HepG2 (cell line): ENCODE data around the gene CXCL3. TPM values are rescaled to one million over a fixed set of nuclear protein-coding genes. Genes with fewer than 3 reads are reported as not detected.

Source experiments
- ATAC-seq: fragments of 200-7000 bp; cut with Tn5 transposase; 3 replicates; pipeline ENCODE4 v1.9.1; 2020; ENCODE audit warnings: mild to moderate bottlenecking, moderate library complexity
- BruUV-seq: library from RNA; stranded (reverse); fragments of 400-500 nt; replicated peaks from 2 replicates; lab custom pipeline; 2021; lab: Mats Ljungman, UMichigan
- CTCF ChIA-PET: fragments of 300-600 bp; formaldehyde crosslinking; extraction: SDS; loops from one replicate; lab custom pipeline; 2021; ENCODE audit warnings: low total read pairs, inconsistent platforms, low intra/inter-chr PET ratio; lab: Yijun Ruan, JAX
- POLR2A ChIA-PET: fragments of 350-600 bp; sonication (Branson Sonifier 250); formaldehyde crosslinking; loops from one replicate; lab custom pipeline; 2020; ENCODE audit warnings: antibody characterized with exemption, inconsistent platforms; lab: Yijun Ruan, JAX
- DNase-seq: peaks from one replicate; pipeline ENCODE4 v3.0.0-alpha.2; 2015; ENCODE audit warnings: low spot score
- FAIRE-seq: peaks from 3 replicates; lab custom pipeline; 2011; peaks lifted over from hg19 to GRCh38; lab: Jason Lieb, UNC
- H2AFZ ChIP-seq: one replicate; pipeline ENCODE4 v1.6.1; 2011; ENCODE audit warnings: low read length, inconsistent platforms
- H3K27ac ChIP-seq: fragments of 300-600 bp; 3 replicates; pipeline ENCODE4 v1.8.0; 2011; ENCODE audit warnings: mixed run types, mild to moderate bottlenecking, mixed read lengths, low read length, inconsistent platforms; ENCODE audit not compliant: insufficient read depth; ENCODE audit errors: extremely low read length
- H3K27me3 ChIP-seq, 2 experiments: fragments of 200-600 bp in 1 of 2; 2 replicates in 1 of 2; 3 replicates in 1 of 2; pipeline versions ENCODE4 v1.6.0 to v1.8.0; 2011; ENCODE audit warnings: low read length in 2 of 2, mild to moderate bottlenecking in 2 of 2, moderate library complexity in 2 of 2, inconsistent platforms in 1 of 2; ENCODE audit not compliant: insufficient read depth in 2 of 2, control insufficient read depth in 1 of 2
- H3K36me3 ChIP-seq, 2 experiments: fragments of 200-600 bp in 1 of 2; replicated peaks in 1 of 2; 2 replicates in 1 of 2; 3 replicates in 1 of 2; pipeline versions ENCODE4 v1.5.1 to v1.8.0; 2011; ENCODE audit warnings: low read length in 2 of 2, inconsistent platforms in 1 of 2; ENCODE audit not compliant: insufficient read depth in 2 of 2, control insufficient read depth in 1 of 2
- H3K4me1 ChIP-seq: 2 replicates; pipeline ENCODE4 v1.5.1; 2012; ENCODE audit warnings: low read length, inconsistent platforms; ENCODE audit not compliant: insufficient read depth
- H3K4me2 ChIP-seq: 2 replicates; pipeline ENCODE4 v1.6.0; 2011; ENCODE audit warnings: low read depth, low read length, inconsistent platforms
- H3K4me3 ChIP-seq, 3 experiments: fragments of 200-600 bp in 1 of 3; sonication (generic), shearing (Covaris generic) in 1 of 3; replicated peaks in 1 of 3; 2 replicates each; pipeline ENCODE4 v1.5.1; 2011 to 2016; ENCODE audit warnings: low read length in 3 of 3, inconsistent platforms in 2 of 3, low read depth in 2 of 3, mild to moderate bottlenecking in 2 of 3, control low read depth in 1 of 3, mixed read lengths in 1 of 3; ENCODE audit not compliant: insufficient read depth in 1 of 3
- H3K79me2 ChIP-seq: one replicate; pipeline ENCODE4 v1.6.1; 2011; ENCODE audit warnings: low read length, inconsistent platforms; ENCODE audit not compliant: insufficient read depth
- H3K9ac ChIP-seq: 2 replicates; pipeline ENCODE4 v1.6.0; 2011; ENCODE audit warnings: mild to moderate bottlenecking, low read depth, low read length, inconsistent platforms; ENCODE audit not compliant: insufficient read depth
- H3K9me3 ChIP-seq: 2 replicates; pipeline ENCODE4 v1.5.1; 2012; ENCODE audit warnings: mild to moderate bottlenecking, low read length
- H4K20me1 ChIP-seq: 2 replicates; pipeline ENCODE4 v1.6.0; 2011; ENCODE audit warnings: inconsistent platforms, mild to moderate bottlenecking, low read length, moderate library complexity; ENCODE audit not compliant: insufficient read depth
- ATRX ChIP-seq: sonication (generic); formaldehyde crosslinking; IDR thresholded peaks from 2 replicates; pipeline ENCODE4 v1.4.0; 2020; ENCODE audit warnings: missing genetic modification reagents, borderline replicate concordance
- ELF4 ChIP-seq: sonication (generic); formaldehyde crosslinking; IDR thresholded peaks from 2 replicates; pipeline ENCODE4 v1.5.0; 2020; ENCODE audit warnings: missing genetic modification reagents, mild to moderate bottlenecking, moderate library complexity, borderline replicate concordance
- FOXJ3 ChIP-seq: sonication (generic); formaldehyde crosslinking; IDR thresholded peaks from 2 replicates; pipeline ENCODE4 v1.4.0; 2020; ENCODE audit warnings: missing genetic modification reagents, mild to moderate bottlenecking, borderline replicate concordance
- GABPA ChIP-seq, 2 experiments: IDR thresholded peaks; 2 replicates each; pipeline ENCODE4 v1.6.1; 2011 to 2016; ENCODE audit warnings: low read depth in 2 of 2, low read length in 1 of 2, missing biosample characterization in 1 of 2, missing genetic modification characterization in 1 of 2
- RELA ChIP-seq: sonication (generic); formaldehyde crosslinking; IDR thresholded peaks from 2 replicates; pipeline ENCODE4 v1.4.0; 2020; ENCODE audit warnings: missing genetic modification reagents
- SCMH1 ChIP-seq: sonication (generic); formaldehyde crosslinking; IDR thresholded peaks from 2 replicates; pipeline ENCODE4 v1.9.0; 2021; ENCODE audit warnings: missing genetic modification reagents, mild to moderate bottlenecking, borderline replicate concordance
- SIN3A ChIP-seq: IDR thresholded peaks from 2 replicates; pipeline ENCODE4 v1.6.1; 2011; ENCODE audit warnings: low read depth, mild to moderate bottlenecking, control low read depth, low read length, borderline replicate concordance
- ZNF251 ChIP-seq: sonication (generic); formaldehyde crosslinking; IDR thresholded peaks from 2 replicates; pipeline ENCODE4 v1.9.0; 2021; ENCODE audit warnings: mild to moderate bottlenecking, missing genetic modification reagents
- ZNF329 ChIP-seq: sonication (generic); formaldehyde crosslinking; IDR thresholded peaks from 2 replicates; pipeline ENCODE4 v1.9.0; 2021; ENCODE audit warnings: low read depth, mild to moderate bottlenecking, missing genetic modification reagents
- ZNF569 ChIP-seq: sonication (generic); formaldehyde crosslinking; IDR thresholded peaks from 2 replicates; pipeline ENCODE4 v1.5.0; 2020; ENCODE audit warnings: mild to moderate bottlenecking, missing genetic modification reagents, moderate library complexity, borderline replicate concordance
- WGBS: methylation state at CpG from one replicate; pipeline ENCODE4 v1.1.6; 2017; ENCODE audit warnings: low lambda C conversion rate; 5-methylcytosine and 5-hydroxymethylcytosine counted together
- in situ Hi-C: cut with HindIII; loops from 2 replicates; pipeline ENCODE4 v1.10.0; 2017; ENCODE audit warnings: low pct_unique_long_range_greater_than_20kb; ENCODE audit not compliant: extremely low pct_ligation_motif_present
- intact Hi-C: fragments of 100-400 bp; cut with micrococcal nuclease; formaldehyde crosslinking; loops from one replicate; pipeline ENCODE4 v1.10.0; 2022; ENCODE audit not compliant: unreplicated experiment
- polyA plus RNA-seq, 8 experiments: library from polyadenylated mRNA; depleted of rRNA in 3 of 8; stranded (reverse) in 7 of 8; unstranded in 1 of 8; fragments of >200 nt; fragmentation: Illumina TruSeq in 4 of 8; extraction: Trizol in 4 of 8; gene quantifications; 2 replicates each; pipeline versions ENCODE4 v1.2.1 to v1.2.3, GENCODE V29; 2011 to 2016; ENCODE audit warnings: low read depth in 4 of 8, missing spikeins in 1 of 8, mixed read lengths in 1 of 8; ENCODE audit not compliant: insufficient read depth in 1 of 8
- total RNA-seq, 5 experiments: library from RNA; depleted of rRNA; stranded (reverse); fragments of >200 nt; fragmentation: Illumina TruSeq; extraction: Trizol; gene quantifications; 2 replicates each; pipeline ENCODE4 v1.2.3, GENCODE V29; 2016; ENCODE audit warnings: low read depth in 1 of 5
- TF ChIP-seq, protein P1 (sequence below): sonication (generic); formaldehyde crosslinking; IDR thresholded peaks from 2 replicates; pipeline ENCODE4 v1.4.0; 2020; ENCODE audit warnings: missing genetic modification reagents

CXCL3 gene
- total and polyA plus RNA-seq, 2 of the 13 experiments (the other 11 are each of a cell fraction or from before 2014, with no cell fraction given), result 0.13 TPM; not detected in 1

DNA sequence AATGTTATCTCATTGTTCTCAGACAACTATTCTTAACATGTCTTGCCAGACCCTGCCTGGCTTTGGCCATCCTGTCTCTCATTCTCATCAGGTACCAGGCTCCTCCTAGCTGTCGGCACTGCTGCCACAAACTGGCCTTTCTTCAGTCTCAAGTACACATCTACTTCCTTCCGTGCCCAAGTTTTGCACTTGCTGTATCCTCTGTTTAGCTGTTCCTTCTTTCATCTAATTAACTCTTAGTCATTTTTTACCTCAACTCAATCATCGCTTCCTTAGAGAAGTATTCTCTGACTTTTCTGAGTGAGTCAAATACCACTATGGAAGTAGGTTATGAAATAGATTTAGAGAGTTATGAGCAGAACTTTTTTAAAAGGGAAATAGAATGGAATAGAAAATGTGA, 19.7 kb downstream of the CXCL3 start:
- no peak for TF ChIP-seq RELA (CRISPR knock-in tag)
- TF ChIP-seq, protein P1, sequence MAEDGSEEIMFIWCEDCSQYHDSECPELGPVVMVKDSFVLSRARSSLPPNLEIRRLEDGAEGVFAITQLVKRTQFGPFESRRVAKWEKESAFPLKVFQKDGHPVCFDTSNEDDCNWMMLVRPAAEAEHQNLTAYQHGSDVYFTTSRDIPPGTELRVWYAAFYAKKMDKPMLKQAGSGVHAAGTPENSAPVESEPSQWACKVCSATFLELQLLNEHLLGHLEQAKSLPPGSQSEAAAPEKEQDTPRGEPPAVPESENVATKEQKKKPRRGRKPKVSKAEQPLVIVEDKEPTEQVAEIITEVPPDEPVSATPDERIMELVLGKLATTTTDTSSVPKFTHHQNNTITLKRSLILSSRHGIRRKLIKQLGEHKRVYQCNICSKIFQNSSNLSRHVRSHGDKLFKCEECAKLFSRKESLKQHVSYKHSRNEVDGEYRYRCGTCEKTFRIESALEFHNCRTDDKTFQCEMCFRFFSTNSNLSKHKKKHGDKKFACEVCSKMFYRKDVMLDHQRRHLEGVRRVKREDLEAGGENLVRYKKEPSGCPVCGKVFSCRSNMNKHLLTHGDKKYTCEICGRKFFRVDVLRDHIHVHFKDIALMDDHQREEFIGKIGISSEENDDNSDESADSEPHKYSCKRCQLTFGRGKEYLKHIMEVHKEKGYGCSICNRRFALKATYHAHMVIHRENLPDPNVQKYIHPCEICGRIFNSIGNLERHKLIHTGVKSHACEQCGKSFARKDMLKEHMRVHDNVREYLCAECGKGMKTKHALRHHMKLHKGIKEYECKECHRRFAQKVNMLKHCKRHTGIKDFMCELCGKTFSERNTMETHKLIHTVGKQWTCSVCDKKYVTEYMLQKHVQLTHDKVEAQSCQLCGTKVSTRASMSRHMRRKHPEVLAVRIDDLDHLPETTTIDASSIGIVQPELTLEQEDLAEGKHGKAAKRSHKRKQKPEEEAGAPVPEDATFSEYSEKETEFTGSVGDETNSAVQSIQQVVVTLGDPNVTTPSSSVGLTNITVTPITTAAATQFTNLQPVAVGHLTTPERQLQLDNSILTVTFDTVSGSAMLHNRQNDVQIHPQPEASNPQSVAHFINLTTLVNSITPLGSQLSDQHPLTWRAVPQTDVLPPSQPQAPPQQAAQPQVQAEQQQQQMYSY (CRISPR knock-in tag), result no peak
- TF ChIP-seq ZNF329 (CRISPR knock-in tag), result no peak
- no peak for TF ChIP-seq FOXJ3
- TF ChIP-seq GABPA (IDR thresholded peaks at IDR 0.05; ENCODE audit: low read depth, low read length), result no peak
- TF ChIP-seq GABPA (CRISPR knock-in tag; IDR thresholded peaks at IDR 0.05; ENCODE audit: low read depth), result no peak
- no peak for TF ChIP-seq SCMH1 (CRISPR knock-in tag)
- no peak for TF ChIP-seq ZNF251 (CRISPR knock-in tag)
- TF ChIP-seq SIN3A, result no peak
- no peak for TF ChIP-seq ATRX (CRISPR knock-in tag)
- TF ChIP-seq ZNF569 (CRISPR knock-in tag), result no peak
- TF ChIP-seq ELF4 (CRISPR knock-in tag), result no peak
- no peak overlapping the region for H3K27ac ChIP-seq
- intact Hi-C loops (no loop called here), in situ Hi-C loops (no loop called here)
- H3K36me3 ChIP-seq, result no peaks in the 10 kb centered on the region
- H3K9ac ChIP-seq, result no peak overlapping the region
- ATAC-seq (no peak), FAIRE-seq (no peak), DNase-seq (no peak)
- H3K4me2 ChIP-seq, result no peak overlapping the region
- no peak overlapping the region for H3K4me3 ChIP-seq
- no peak overlapping the region for H2AFZ ChIP-seq
- WGBS, result 32% methylated on average over 3 of the region's 3 CpGs
- POLR2A ChIA-PET, result no interaction called here
- CTCF ChIA-PET, result no interaction called here
- no peaks in the 10 kb centered on the region for H4K20me1 ChIP-seq
- no TSS peak for BruUV-seq
- no peaks in the 10 kb centered on the region for H3K9me3 ChIP-seq
- H3K27me3 ChIP-seq, result no peaks in the 10 kb centered on the region
- H3K79me2 ChIP-seq, result no peaks in the 10 kb centered on the region
- no peaks in the 10 kb centered on the region for H3K4me1 ChIP-seq
